ENCODE results near the gene ZNF665.
"Not testable (repeated sequence)": the region's sequence is repeated elsewhere in the genome, so short reads cannot be mapped to it uniquely, and the experiment has no call there.

ZNF665 gene
- long read RNA-seq, donor 1 = 0 reads
- long read RNA-seq, donor 2 = 0 reads
- long read RNA-seq, donor 3 = 0 reads
- long read RNA-seq, donor 4, partial matches to known transcripts = 0 of 2 reads
- long read RNA-seq, donor 4, other reads (novel, unspliced or antisense) = 0 of 2 reads
- long read RNA-seq, donor 5 = 0 reads
- long read RNA-seq, donor 6 = 0 reads
- long read RNA-seq, donor 7, partial matches to known transcripts = 0 of 1 reads
- long read RNA-seq, donor 7, other reads (novel, unspliced or antisense) = 0 of 1 reads
- long read RNA-seq, donor 8 = 0 reads

DNA sequence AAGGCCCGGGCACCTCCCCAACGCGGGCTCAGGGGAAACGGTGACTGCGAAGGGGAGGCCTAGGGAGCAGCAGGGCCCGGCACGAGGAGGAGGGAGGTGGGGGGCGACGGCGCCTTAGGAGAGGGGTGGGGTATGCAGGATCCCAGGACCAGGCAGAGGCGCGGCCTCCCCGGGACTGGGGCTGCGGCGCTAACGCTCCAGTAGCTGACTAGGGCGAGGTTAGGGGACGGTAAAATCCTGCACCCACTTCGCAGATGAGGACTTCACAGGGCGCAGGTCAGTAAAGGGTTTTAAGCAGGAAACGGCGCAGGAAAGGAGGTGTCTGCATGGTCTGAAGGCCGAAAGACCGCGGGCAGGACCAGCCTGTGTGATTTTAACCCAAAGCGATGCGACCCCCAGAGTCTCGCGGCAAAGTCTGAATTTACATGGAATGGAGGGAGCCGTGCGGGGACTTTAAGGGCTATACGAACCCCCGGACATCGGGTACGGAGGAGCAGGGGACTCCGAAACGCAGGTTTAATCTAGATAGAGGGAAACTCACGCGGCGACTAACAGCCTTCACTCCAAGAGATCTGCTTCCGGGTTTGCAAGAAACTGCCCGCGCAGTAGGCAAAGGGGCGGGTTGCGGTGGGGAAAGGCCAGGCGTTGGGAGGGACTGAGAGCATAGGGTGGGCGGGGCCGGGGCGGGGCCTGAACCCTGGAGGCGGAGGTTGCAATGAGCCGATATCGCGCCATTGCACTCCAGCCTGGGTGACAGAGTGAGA lies at the start of gene ZNF665:
Gene ZNF665 (minus strand): TSS at position 588 of the 764 bp plus-strand sequence. CDS start 10,460 bp downstream, outside the sequence.
- DNase-seq = peak; percentile 77

DNA sequence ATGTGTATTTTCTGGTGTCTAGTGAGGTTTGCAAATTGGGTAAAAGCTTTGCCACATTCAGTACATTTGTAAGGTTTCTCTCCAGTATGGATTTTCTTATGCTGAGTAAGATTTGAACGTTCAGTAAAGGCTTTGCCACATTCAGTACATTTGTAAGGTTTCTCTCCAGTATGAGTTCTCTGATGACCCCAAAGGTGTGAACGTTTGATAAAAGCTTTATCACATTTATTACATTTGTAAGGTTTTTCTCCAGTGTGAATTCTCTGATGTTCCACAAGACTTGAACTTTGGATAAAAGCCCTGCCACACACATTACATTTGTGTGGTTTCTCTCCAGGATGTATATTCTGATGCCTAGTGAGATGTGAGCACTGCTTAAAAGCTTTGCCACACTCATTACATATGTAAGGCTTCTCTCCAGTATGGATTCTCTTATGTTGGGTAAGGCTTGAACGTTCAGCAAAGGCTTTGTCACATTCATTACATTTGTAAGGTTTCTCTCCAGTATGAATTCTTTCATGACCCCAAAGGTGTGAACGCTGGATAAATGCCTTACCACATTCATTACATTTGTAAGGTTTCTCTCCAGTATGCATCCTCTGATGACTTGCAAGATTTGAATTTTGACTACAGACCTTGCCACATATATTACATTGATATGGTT lies 44.1 kb upstream of the ZNF665 start:
- DNase-seq = no peak

DNA sequence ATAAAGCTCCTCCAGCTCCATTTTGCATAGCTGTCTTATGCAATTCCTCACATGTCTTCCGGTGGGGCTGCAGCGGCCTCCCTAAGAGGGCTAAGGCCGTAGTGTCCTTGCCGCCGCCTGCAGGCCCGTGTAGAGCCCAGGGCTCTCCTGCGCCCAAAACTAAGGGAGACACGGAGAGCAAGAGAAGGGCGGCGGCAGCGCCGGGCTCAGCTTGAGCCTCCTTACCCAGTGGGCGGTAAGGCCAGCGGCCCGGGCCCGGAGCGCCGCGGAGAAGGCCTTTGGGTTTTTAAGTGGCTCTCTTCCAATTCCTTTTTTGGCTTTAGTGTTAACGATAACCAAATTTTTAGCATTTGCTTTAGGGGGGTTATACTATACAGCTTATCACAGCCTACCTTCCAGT lies 31.4 kb upstream of the ZNF665 start:
- no peak for DNase-seq

DNA sequence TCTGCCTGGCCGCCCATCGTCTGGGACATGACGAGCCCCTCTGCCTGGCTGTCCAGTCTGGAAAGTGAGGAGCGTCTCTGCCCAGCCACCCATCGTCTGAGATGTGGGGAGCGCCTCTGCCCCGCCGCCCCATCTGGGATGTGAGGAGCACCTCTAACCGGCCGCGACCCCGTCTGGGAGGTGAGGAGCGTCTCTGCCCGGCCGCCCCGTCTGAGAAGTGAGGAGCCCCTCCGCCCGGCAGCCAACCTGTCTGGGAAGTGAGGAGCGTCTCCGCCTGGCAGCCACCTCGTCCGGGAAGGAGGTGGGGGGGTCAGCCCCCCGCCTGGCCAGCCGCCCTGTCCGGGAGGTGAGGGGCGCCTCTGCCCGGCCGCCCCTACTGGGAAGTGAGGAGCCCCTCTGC lies 29.6 kb upstream of the ZNF665 start:
- not testable (repeated sequence) for DNase-seq

DNA sequence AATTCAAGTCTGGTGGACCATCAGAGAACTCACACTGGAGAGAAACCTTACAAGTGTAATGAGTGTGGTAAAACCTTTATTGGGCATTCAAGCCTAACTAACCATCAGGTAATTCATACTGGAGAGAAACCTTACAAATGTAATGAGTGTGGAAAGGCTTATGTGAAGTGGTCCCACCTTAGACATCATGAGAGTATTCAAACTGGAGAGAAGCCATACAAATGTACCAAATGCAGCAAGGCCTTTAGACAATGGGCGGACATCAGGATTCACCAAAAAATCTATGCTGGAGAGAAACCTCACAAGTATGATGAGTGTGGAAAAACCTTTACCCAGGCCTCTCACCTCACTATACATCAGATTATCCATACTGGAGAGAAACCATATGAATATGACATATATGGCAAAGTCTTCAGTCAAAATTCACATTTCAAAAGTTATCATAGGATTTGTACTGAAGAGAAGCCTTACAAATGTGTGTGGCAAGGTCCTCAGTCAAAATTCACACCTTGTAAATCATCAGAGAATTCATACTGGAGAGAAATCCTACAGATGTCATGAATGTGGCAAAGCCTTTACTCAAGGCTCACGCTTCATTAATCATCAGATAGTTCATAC lies 19.7 kb upstream of the ZNF665 start:
- no peak for DNase-seq

DNA sequence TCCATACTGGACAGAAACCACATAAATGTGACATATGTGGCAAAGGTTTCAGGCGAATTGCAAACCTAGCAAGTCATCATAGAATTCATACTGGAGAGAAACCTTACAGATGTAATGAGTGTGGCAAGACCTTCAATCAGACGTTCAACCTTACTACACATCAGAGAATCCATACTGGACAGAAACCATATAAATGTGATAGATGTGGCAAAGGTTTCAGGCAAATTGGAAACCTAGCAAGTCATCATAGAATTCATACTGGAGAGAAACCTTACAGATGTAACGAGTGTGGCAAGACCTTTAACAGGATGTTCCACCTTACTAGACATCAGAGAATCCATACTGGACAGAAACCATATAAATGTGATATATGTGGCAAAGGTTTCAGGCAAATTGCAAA lies 18.4 kb upstream of the ZNF665 start:
- not testable (repeated sequence) for DNase-seq

DNA sequence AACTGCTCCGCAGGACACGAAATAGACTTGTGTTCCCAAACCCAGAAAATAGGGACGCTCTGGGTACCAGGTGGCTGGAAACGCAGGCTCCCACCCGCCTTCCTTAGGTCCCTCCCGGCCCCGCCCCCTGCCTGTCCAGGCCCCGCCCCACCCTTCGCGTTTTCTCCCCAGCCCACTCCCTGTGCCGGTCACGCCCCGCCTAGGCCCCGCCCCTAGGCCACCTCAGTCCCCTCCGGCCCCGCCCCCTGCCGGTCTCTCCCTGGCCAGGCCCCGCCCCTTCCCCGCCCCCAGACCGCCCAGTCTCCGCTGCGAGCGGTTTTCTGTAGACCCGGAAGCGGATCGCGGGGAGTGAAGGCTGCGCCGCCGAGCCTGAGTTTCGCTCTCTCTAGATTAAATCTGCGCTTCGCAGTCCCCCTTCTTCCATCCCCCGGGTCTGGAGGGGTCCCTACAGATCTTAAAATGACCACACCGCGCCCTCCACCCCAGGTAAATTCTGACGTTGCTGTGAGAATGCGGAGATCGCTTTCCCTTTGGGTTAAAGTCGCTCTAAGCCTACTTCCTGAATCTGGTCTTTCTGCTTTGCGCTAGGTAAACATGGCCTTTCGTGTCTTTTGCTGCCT lies 3.7 kb upstream of the ZNF665 start:
- DNase-seq = peak; percentile 87

DNA sequence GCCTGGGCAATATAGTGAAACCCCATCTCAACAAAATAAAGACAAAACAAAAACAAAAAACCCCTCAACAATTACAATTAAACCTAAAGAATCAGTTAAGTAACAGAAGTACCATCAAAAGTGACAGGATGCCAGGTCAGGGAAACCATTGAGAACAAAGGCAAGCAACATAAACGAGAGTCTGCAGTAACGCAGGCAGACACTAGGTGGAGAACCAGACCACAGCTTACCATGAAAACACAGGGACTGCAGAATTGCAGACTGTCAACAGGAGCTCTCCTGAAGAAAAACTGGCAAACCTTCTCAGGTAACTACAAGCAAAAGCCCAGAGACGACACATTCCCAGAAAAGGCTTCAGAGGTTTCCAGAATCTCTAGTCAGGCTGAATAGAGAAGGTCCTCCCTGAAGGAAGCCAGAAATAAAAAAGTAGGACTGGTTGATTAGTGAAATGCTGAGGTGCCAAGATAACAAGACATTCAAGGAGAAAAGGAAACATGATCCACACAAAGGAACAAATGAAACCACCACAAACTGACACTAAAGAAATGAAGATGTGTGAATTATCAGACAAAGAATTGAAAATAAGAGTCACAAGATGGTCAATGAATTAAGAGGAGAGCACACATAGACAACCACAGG lies 2.2 kb upstream of the ZNF665 start:
- DNase-seq = peak; percentile 66

DNA sequence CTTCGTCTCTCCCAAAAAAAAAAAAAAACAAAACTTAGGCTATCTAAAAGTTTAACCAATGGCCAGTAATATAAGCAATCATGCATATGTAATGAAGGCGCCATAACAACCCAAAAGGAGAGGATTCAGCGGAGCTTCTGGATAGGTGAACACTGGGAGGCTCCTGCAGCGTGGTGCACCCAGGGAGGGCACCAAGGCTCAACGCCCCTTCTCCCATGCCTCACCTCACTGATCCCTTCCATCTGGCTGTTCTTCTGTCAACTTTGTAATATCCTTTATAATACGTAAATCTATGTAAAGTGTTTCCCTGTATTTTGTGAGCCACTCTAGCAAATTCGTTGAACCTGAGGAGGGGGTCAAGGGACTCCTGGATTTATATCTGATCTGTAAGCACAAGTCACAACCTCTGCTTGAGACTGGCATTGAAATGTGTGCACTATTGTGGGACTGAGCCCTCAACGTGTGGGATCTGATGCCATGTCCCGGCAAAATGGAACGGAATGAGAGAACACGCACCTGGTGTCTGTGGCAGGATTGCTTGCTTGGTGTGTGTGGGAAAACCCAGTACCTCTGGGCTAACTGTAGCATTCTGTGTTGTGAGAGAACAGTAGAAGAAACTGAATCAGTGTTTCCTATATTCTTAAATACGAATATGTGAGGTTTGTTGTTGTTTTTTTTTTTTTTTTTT lies 521 bp upstream of the ZNF665 start:
- DNase-seq = peak; percentile 67

DNA sequence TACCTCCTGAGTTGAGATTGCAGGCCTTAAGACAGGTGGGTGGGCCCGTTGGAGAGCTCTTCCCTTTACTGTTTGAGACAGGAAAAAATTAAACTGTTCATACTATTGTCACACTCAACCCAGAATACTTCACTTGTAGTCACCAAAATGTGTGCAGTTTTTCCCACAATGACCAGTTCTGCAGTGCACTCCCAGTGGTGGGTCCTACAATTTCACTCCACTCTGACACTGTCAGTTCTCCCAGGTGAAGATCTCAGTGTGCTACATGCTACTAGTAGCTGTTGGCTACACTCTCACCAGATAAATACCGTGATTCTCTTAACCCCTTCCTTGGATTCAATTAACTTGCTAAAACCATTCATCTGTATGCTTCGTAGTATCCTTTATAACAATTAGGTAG lies 2.9 kb downstream of the ZNF665 start:
- no peak for DNase-seq

DNA sequence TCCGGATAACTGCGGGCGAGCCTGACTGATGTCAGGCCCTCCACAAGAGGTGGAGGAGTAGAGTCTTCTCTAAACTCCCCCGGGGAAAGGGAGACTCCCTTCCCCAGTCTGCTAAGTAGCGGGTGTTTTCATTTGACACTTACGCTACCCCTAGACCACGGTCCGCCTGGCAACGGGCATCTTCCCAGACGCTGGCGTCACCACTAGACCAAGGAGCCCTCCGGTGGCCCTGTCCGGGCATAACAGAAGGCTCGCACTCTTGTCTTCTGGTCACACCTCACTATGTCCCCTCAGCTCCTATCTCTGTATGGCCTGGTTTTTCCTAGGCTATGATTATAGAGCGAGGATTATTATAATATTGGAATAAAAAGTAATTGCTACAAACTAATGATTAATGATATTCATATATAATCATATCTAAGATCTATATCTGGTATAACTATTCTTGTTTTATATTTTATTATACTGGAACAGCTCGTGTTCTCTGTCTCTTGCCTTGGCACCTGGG lies 3.4 kb downstream of the ZNF665 start:
- not testable (repeated sequence) for DNase-seq

DNA sequence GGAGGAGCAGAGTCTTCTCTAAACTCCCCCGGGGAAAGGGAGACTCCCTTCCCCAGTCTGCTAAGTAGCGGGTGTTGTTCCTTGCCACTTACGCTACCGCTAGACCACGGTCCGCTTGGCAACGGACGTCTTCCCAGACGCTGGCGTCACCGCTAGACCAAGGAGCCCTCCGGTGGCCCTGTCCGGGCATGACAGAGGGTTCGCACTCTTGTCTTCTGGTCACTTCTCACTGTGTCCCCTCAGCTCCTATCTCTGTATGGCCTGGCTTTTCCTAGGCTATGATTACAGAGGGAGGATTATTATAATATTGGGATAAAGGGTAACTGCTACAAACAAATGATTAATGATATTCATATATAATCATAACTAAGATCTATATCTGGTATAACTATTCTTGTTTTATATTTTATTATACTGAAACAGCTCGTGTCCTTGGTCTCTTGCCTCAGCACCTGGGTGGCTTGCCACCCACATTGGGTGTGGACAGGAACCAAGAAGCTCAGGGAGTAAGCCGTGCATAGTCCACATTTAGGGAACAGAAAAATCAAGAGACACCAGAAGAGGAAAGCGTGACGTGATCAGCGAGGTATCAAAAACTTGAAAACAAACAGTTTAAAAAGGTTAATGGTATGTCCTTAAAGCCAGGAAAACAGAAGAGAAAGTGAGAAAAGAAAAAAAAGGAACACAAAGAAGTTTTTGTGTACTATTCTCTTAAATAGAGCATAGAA lies 7.8 kb downstream of the ZNF665 start:
- not testable (repeated sequence) for DNase-seq

DNA sequence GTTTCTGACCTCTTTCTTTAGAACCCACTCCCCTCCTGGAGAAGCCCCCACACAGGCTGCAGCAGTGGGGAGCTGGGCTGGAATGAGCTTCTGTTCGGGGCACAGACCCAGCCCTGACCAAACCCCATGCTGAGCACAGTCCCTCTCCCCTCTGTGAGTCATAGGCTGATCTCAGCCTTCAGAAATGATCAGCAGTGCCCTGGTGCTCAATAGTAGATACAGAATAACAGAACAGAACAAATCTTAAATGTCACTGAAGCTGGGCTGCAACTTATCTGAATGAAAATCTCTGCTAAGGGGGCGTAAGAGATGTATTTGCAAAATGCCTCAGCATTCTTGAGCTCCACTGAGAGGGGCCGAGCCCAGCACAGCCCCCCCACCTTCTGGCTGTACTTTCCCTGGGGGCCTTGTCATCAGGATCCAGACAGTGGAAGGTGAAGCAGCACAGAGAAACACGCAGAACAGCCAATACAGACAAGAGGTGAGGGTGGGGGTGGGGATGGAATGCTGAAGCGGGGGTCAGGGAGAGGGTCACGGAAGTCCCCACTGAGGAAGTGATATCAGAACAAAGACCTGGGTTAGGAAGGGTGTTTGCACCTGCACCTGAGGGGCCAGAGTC lies 9.9 kb downstream of the ZNF665 start:
- no peak for DNase-seq

DNA sequence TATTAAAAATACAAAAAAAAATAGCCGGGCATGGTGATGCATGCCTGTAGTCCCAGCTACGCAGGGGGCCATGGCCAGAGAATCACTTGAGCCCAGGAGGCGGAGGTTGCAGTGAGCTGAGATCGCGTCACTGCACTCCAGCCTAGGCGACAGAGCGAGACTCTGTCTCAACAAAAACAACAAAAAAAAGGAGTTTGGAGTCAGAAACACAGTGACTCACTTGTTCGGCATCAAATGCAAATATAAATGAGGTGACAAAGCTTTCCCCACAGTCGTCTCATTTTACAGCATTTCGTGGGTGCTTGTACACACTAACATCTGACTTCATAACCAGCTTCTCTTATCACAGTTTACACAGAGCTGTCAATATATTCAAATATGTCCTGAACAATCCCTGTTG lies 11.0 kb downstream of the ZNF665 start:
- no peak for DNase-seq

DNA sequence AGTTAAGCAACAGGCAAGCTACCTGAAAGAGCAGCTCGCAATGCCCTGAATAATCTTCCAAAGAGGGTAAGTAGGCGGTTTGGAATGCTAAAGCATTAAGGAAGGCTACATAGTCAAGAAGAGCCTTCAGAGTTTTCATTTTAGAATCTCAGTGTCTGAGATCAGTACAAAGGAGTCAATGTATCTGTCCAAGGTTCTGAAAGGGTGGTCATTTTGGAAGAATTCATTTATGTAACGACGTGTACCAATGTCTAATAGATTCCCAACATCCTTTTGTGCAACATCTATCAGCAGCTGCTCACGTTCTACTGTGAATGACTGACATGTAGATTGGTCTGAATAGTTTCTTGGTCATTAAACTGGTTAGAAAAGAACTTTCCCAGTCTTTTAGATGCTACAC lies 15.2 kb downstream of the ZNF665 start:
- DNase-seq = no peak

DNA sequence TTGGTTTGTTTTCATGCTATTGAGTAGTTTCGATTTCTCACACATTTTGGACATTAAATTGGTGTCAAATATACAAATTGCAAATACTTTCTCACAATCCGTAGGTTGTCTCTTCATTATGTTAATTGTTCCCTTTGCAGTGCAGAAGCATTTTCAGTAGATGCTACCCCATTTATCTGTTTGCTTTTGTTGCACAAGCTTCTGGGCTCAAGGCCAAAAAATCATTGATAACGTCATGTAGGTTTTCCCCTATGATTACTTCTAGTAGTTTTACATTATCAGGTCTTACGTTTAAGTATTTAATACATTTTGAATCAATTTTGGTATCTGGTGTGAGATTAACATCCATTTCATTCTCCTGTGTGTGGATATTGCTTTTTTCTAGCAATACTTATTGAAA lies 20.3 kb downstream of the ZNF665 start:
- DNase-seq = no peak

DNA sequence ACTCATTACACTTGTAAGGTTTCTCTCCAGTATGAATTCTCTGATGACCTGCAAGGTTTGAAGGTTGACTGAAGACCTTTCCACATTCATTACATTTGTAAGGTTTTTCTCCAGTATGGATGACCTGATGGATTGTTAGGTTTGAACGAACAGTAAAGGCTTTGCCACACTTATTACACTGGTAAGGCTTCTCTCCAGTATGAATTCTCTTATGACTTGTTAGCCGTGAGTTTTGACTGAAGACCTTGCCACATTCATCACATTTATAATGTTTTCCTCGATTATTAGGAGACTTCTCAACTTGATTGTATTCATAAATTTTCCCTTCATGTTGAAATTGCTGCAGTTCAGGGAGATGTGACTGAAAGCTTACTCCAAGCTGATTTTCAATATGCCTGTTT lies 27.5 kb downstream of the ZNF665 start:
- DNase-seq = no peak

DNA sequence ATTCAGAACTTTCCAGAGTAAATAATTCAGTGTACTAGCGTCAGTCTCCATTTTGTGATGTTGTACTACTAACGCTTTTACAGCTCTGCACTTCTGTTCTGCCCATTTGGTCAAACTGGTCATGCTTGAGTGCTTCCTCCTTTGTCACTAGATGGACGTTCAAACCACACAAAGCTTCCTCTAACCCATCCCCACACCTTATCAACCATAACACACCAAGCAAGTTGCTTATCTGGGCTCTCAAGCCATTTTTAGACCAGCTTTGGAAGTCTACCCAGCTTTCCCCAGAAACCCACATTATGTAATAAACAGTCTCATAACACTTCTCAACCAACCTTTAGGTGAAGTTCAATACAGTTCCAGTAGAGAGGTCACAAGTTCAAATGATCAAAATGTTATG lies 32.0 kb downstream of the ZNF665 start:
- DNase-seq = no peak

DNA sequence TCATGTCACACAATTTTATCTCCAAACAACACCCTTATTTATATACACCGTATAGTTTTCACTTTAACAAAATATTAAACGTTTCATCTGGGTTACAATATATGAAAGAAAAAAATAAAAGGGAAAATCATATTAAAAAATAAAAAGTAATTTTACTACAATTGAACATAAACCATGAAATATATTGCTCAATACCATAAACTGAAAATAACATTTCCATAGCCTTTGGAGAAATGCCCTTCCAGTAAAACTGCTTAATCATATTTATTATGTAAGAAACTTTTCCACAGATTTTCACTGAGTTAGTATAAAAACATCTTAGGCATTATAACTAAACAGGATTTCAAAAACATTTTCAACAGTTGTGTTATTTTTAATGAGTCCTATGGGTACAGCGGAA lies 32.8 kb downstream of the ZNF665 start:
- no peak for DNase-seq

DNA sequence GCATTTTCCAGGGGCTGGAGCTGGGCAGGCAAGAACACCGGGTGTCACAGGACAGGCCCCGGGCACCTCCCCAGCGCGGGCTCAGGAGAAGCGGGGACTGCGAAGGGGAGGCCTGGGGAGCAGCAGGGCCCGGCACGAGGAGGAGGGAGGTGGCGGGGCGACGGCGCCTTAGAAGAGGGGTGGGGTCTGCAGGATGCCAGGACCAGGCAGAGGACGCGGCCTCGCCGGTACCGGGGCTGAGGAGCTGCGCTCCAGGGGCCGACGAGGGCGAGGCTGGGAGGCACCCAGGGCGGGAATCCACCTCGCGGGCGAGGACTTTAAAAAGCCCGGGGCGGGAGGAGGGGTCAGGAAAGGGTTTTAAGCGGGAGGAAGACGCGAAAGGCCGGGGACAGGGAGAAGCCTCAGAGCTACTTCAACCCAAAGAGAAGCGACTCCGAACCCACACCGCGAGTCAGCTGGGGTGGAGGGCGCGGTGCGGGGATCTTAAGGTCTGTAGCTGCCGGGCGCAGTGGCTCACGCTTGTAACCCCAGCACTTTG lies 35.0 kb downstream of the ZNF665 start:
- peak; percentile 63 for DNase-seq

Measured in right kidney (tissue), 9 donors.